Measurements from ENCODE around the gene KRTAP2-1.
"Not testable (repeated sequence)": the region's sequence is repeated elsewhere in the genome, so short reads cannot be mapped to it uniquely, and the experiment has no call there.

Gene KRTAP2-1

DNA sequence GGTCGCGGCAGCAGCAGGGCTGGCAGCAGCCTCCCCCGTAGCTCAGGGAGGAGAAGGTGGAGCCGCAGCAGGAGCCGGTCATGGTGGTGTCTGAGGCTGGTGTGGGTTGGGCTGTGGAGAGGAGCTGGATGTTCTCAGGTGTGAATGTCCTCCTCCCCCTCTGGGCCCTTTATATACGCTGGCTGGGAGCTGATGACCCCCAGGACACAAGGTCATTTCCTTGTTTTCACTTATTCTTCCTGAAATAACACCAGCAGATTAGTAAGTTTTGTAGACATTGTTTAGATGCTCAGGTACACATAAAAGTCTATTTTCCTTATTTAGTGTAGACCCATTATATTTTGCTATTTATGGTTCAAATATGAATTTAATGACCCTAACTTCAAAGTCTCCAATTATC is 8.0 kb upstream of the KRTAP2-1 start, which contains the start of gene KRTAP2-2:
Gene KRTAP2-2 (minus strand): TSS at position 101 of the 400 bp plus-strand sequence. CDS start 19 bp downstream, at position 82.
- not testable (repeated sequence) for DNase-seq

- DNase-seq, result not testable (repeated sequence)
Observed at GRCh38 chr17:41054556-41054955, 7.4 kb upstream of the KRTAP2-1 start.

- DNase-seq, result no peak
Observed at GRCh38 chr17:41054025-41054424, 6.9 kb upstream of the KRTAP2-1 start.

DNA sequence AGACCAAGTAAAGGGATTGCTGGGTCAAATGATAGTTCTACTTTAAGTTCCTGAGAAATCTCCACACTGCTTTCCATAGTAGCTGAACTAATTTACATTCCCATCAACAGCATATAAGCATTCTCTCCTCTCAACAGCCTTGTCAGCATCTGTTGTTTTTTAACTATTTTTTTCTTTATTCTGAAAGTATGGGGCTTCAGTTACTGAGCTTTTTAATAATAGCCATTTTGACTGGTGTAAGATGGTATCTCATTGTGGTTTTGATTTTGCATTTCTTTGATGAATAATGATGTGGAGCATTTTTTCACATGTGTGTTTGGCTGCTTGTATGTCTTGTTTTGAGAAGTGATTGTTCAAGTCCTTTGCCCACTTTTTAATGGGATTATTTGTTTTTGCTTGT is 5.5 kb upstream of the KRTAP2-1 start:
- no peak for DNase-seq

- no peak for DNase-seq
Observed at GRCh38 chr17:41049110-41049509, 2.0 kb upstream of the KRTAP2-1 start.

- no peak for DNase-seq
Observed at GRCh38 chr17:41048441-41048840, 1.3 kb upstream of the KRTAP2-1 start.

DNA sequence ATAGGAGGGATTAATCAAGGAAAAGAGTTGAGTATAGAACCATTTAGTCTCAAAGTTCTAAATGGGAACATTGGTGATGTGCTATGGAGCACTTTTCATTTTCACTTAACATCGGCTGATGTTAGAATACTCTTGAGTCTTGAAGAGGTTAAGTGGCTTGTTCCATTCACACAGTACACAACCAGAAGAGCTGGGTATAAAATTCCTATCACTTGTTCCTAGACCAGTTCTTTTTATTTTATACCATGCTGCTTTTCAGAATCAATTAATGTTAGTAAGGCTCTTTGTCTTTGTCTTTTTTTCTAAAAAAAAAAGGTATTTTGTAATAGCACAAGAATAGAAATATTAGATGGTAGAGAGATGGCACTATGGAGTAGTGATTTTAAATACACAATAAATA is 4.2 kb downstream of the KRTAP2-1 start:
- no peak for DNase-seq

DNA sequence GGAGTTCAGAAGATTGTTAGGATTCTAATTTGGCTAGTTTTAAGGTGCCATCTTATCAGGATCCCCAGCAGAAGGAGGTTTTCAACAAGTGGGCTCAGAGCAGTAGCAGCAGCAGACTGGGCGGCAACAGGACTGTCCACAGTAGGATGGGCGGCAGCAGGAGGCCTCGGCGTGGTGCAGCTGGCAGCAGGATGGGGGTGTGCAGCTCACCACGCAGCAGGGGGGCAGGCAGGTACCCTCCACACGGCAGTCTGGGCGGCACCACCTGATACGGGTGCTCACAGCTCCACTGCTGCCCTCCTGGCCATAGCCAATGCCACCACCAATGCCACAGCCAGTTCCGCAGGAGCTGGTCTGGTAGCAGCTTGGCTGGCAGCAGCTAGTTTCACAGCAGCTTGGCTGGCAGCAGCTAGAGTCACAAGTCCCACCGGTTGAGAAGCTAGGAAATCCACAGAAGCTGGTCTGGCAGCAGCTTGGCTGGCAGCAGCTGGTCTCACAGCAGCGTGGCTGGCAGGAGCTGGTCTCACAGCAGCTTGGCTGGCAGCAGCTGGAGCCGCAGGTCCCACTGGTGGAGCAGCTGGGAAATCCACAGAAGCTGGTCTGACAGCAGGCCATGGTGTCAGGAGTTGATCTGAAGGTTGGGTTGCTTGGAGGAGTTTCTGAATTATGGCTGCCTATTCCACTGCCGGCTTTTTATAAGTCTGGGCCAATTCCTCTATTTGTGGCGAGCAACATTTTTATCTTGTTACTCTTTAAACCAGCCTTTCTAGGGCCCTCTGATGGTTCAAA is 6.1 kb downstream of the KRTAP2-1 start, which contains the start of gene KRTAP1-1:
Gene KRTAP1-1 (minus strand): TSS at position 668 of the 789 bp plus-strand sequence. CDS start 53 bp downstream, at position 615.
- not testable (repeated sequence) for DNase-seq

GRCh38 chr17:41037853-41038350 is 9.2 kb downstream of the KRTAP2-1 start:
- no peak for DNase-seq

DNA sequence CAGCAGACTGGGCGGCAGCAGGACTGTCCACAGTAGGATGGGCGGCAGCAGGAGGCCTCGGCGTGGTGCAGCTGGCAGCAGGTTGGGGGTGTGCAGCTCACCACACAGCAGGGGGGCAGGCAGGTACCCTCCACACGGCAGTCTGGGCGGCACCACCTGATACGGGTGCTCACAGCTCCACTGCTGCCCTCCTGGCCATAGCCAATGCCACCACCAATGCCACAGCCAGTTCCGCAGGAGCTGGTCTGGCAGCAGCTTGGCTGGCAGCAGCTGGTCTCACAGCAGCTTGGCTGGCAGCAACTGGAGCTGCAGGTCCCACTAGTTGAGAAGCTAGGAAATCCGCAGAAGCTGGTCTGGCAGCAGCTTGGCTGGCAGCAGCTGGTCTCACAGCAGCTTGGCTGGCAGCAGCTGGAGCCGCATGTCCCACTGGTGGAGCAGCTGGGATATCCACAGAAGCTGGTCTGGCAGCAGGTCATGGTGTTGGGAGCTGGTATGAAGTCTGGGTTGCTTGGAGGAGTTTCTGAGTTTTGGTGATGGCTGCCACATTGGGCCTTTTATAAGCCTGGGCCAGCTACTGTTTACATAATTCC is 12.7 kb downstream of the KRTAP2-1 start, which contains the start of gene KRTAP1-3:
Gene KRTAP1-3 (minus strand): TSS at position 529 of the 590 bp plus-strand sequence. CDS start 53 bp downstream, at position 476.
- DNase-seq, result not testable (repeated sequence)

DNA sequence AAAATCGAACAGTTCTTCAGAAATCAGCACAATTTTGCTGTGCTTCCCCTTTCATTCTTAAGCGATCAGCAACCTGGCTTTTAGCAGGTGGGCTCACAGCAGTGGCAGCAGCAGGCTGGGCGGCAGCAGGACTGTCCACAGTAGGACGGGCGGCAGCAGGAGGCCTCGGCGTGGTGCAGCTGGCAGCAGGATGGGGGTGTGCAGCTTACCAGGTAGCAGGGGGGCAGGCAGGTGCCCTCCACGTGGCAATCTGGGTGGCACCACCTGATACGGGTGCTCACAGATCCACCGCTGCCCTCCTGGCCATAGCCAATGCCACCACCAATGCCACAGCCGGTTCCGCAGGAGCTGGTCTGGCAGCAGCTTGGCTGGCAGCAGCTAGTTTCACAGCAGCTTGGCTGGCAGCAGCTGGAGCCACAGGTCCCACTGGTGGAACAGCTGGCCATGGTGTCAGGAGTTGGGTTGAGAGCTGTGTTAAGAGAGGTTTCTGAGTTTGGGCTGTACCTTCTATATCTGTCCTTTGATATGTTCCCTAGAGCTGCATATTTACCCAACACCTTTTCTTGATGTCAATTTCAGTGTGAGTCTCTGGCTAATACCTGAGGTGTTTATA is 17.4 kb downstream of the KRTAP2-1 start, which contains the start of gene KRTAP1-4:
Gene KRTAP1-4 (minus strand): TSS at position 563 of the 613 bp plus-strand sequence. CDS start 117 bp downstream, at position 446.
- no peak for DNase-seq

- DNase-seq, result no peak
Observed at GRCh38 chr17:41026715-41027471, 20.2 kb downstream of the KRTAP2-1 start, which contains the start of gene KRTAP1-5. Gene KRTAP1-5, minus strand, starts transcription at chr17:41027208. Its CDS starts 53 bp downstream, at chr17:41027155.

DNA sequence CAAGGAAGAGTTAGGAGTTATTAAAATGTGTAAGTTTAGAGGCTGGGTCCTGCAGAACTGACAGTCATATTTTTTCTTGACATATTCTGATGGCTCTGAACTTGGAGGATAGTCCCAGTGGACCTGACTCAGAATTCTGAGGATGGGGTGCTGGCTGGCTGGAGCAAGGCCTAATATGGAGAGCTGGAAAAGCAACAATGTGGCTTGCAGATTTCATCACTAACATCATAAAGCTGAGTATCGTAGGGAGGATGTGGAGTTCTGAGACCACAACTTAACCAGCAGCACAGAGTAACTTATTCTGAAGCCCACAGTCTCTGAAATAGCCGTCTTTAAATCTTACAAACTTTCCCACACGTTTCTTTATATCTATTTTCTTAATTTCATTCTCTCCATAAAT is 22.4 kb downstream of the KRTAP2-1 start:
- no peak for DNase-seq

- no peak for DNase-seq
Observed at GRCh38 chr17:41020336-41020735, 26.8 kb downstream of the KRTAP2-1 start.

DNA sequence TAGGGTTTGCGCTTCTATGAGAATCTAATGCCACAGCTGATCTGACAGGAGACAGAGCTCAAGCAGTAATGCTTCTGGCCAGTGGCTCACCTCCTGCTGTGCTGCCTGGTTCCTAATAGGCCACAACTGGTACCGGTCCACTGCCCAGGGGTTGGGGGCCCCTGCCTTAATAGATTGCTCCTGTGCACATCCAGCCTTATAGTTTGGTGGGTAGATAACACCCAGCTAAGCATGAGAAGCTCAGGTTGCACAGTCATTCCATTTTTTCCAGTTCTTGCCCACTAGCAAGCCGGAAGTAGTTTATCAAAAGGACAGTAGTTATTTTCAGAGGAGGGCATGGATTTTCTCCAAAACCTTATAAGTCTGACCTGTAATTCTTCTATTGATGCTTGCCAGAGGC is 27.7 kb downstream of the KRTAP2-1 start:
- DNase-seq, result no peak

DNA sequence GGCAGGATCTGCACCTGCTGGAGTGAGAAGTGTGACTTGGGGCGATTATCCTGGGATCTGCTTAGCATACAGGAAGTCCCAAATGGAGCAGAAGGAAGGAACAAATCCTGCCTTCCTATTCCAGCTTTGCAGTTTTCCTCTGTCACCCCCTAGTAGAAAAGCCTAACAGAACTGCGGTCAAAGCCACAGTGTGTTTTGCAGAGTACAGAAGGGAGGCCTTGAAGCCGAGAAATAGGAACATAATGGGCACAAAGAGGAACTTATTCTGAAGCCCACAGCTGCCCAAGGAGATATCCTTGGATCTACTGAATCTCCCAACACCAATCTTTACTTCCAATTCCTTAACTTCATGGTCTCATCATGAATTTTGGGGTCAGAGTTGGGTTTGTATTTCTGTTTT is 28.6 kb downstream of the KRTAP2-1 start:
- no peak for DNase-seq

GRCh38 chr17:41016578-41017215 is 30.4 kb downstream of the KRTAP2-1 start:
- no peak for DNase-seq

DNA sequence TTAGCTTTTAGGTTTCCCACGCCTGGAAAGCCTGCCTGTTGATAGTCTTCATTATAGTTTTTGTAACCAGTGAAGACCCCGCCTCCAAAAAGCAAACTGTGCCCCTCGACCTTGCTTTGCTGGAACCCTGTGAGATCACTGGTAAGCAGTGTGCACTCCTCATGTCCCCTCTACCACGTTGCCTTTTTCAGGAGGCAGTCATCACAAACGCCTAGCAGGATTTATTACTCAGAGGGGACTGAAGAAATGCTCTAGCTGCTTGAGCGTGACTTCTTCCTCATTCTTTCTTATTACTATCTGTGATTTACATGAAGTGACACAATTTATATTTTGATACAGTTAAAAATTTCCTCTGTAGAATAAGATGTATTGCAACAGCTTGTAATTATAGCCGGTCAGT is 31.7 kb downstream of the KRTAP2-1 start:
- DNase-seq, result no peak

DNA sequence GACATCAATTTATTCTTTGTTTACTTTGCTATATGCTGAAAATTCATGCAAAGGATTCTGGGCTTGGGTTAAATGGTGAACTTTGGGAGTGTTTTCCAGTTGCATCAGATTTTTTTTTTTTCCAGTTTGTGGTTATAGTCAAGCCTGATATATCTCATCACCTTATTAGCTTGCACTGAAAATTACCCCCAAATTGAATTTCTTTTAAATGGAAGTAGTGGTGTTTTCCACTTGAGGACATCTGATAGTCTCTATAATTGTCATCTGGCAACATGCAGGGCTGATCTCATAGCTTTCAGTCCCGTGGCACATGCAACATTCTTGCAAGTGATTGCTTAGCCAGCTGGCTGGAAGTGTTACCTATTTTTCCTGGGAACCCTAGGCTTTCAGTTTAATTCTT is 33.5 kb downstream of the KRTAP2-1 start:
- no peak for DNase-seq

- DNase-seq, result no peak
Observed at GRCh38 chr17:41013181-41013580, 33.9 kb downstream of the KRTAP2-1 start.

DNA sequence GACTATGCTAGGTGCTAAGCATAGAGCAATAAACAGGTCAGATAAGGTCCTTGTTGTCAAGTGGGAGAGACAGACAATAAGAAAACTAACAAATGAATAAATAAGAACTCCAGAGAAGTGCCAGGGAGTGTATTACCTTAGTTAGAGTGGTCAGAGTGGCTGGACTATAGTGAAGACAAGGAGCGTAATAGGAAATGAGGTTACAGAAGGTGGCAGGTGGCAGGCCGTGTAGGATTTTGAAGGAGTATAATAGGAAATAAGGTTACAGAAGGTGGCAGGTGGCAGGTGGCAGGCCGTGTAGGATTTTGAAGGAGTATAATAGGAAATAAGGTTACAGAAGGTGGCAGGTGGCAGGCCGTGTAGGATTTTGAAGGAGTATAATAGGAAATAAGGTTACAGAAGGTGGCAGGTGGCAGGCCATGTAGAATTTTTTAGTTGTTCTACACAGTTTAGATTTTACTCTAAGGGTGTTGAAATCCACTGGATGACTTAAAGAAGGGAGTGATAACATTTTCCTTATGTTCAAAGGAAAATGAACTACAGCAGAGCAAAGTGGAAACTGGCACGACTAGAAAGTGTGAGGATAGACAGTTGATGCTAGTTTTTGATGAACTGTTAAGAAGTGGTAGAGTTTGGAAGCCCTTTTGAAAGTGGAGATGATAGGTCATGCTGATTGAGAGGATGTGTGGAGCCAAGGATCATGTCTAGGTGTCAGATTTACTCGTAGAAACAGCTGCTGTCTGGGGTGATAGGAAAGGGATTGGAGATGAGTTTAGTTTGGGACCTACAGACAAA is 34.6 kb downstream of the KRTAP2-1 start:
- DNase-seq, result no peak

Measured in CD4-positive, alpha-beta T cell treated with Interleukin-4 for 4 hours (primary cell).